IMR-90 (cell line): ENCODE measurements around the gene ZNF407. TPM values are rescaled to one million over a fixed set of nuclear protein-coding genes. Genes with fewer than 3 reads are reported as not detected.

Experiments
- ATAC-seq: fragments of 200-7000 bp; cut with Tn5 transposase; 2 replicates; pipeline ENCODE4 v1.9.1; 2020; ENCODE audit warnings: low read depth, mild to moderate bottlenecking, moderate library complexity
- BruUV-seq: library from RNA; stranded (reverse); fragments of 400-500 nt; replicated peaks from 2 replicates; lab custom pipeline; 2021; lab: Mats Ljungman, UMichigan
- CTCF ChIA-PET: fragments of 300-600 bp; formaldehyde crosslinking; extraction: SDS; loops from one replicate; lab custom pipeline; 2021; ENCODE audit warnings: antibody characterized with exemption; lab: Yijun Ruan, JAX
- POLR2A ChIA-PET: fragments of 300-600 bp; sonication (Branson Sonifier 250); formaldehyde crosslinking; loops from one replicate; lab custom pipeline; 2022; ENCODE audit warnings: antibody characterized with exemption; ENCODE audit not compliant: unreplicated experiment; lab: Charles Lee
- DNase-seq: peaks from one replicate; pipeline ENCODE4 v3.0.0; 2013
- H2AFZ ChIP-seq: replicated peaks from 2 replicates; pipeline ENCODE3; 2013; ENCODE audit warnings: low read length, mild to moderate bottlenecking; ENCODE audit not compliant: poor library complexity
- H2AK5ac ChIP-seq: 2 replicates; pipeline ENCODE4 v1.6.1; 2013; ENCODE audit warnings: low read depth, low read length, inconsistent platforms
- H2AK9ac ChIP-seq: replicated peaks from 2 replicates; pipeline ENCODE3; 2013; ENCODE audit warnings: mild to moderate bottlenecking, low read depth, low read length, moderate library complexity; ENCODE audit not compliant: poor library complexity
- H2BK120ac ChIP-seq: 2 replicates; pipeline ENCODE4 v1.6.1; 2013; ENCODE audit warnings: low read depth, low read length, inconsistent platforms
- H2BK15ac ChIP-seq: 3 replicates; pipeline ENCODE4 v1.6.1; 2013; ENCODE audit warnings: low read depth, low read length, inconsistent platforms
- H2BK20ac ChIP-seq: 2 replicates; pipeline ENCODE4 v1.6.1; 2013; ENCODE audit warnings: low read depth, mild to moderate bottlenecking, inconsistent platforms, low read length, moderate library complexity
- H2BK5ac ChIP-seq: 2 replicates; pipeline ENCODE4 v1.6.1; 2013; ENCODE audit warnings: mild to moderate bottlenecking, low read depth, low read length, inconsistent platforms; ENCODE audit not compliant: poor library complexity, severe bottlenecking
- H3K14ac ChIP-seq: replicated peaks from 2 replicates; pipeline ENCODE4 v1.6.1; 2013; ENCODE audit warnings: low read depth, low read length, inconsistent platforms
- H3K18ac ChIP-seq: 2 replicates; pipeline ENCODE4 v1.6.1; 2013; ENCODE audit warnings: low read depth, low read length, control low read depth
- H3K23ac ChIP-seq: 2 replicates; pipeline ENCODE4 v1.6.1; 2013; ENCODE audit warnings: low read depth, low read length, inconsistent platforms
- H3K27ac ChIP-seq: 2 replicates; pipeline ENCODE4 v1.5.1; 2013; ENCODE audit warnings: mild to moderate bottlenecking, control low read depth, low read length; ENCODE audit not compliant: insufficient read depth
- H3K27me3 ChIP-seq: 2 replicates; pipeline ENCODE4 v1.6.1; 2013; ENCODE audit warnings: low read length; ENCODE audit not compliant: control insufficient read depth, insufficient read depth
- H3K36me3 ChIP-seq: 2 replicates; pipeline ENCODE4 v1.6.1; 2013; ENCODE audit warnings: low read length, mixed read lengths; ENCODE audit not compliant: control insufficient read depth, insufficient read depth
- H3K4ac ChIP-seq: 2 replicates; pipeline ENCODE4 v1.6.1; 2013; ENCODE audit warnings: low read depth, low read length, inconsistent platforms
- H3K4me1 ChIP-seq: 2 replicates; pipeline ENCODE4 v1.6.1; 2013; ENCODE audit warnings: low read length, mixed read lengths; ENCODE audit not compliant: control insufficient read depth, insufficient read depth
- H3K4me2 ChIP-seq: 2 replicates; pipeline ENCODE4 v1.6.1; 2013; ENCODE audit warnings: low read depth, mild to moderate bottlenecking, control low read depth, low read length, moderate library complexity
- H3K4me3 ChIP-seq: 2 replicates; pipeline ENCODE4 v1.5.1; 2013; ENCODE audit warnings: low read depth, mild to moderate bottlenecking, control low read depth, low read length, moderate library complexity; ENCODE audit not compliant: insufficient read depth
- H3K56ac ChIP-seq: 2 replicates; pipeline ENCODE4 v1.6.1; 2013; ENCODE audit warnings: low read length, inconsistent platforms; ENCODE audit not compliant: insufficient read depth; ENCODE audit errors: extremely low read depth
- H3K79me1 ChIP-seq, 2 experiments: 2 replicates each; pipeline ENCODE4 v1.6.1; 2013; ENCODE audit warnings: low read length in 2 of 2, inconsistent platforms in 1 of 2, low read depth in 1 of 2
- H3K9ac ChIP-seq: 2 replicates; pipeline ENCODE4 v1.6.1; 2013; ENCODE audit warnings: low read depth, low read length, control low read depth
- H3K9me1 ChIP-seq: 2 replicates; pipeline ENCODE4 v1.6.1; 2013; ENCODE audit warnings: low read length, inconsistent platforms; ENCODE audit not compliant: insufficient read depth
- H3K9me3 ChIP-seq: 2 replicates; pipeline ENCODE4 v1.6.1; 2013; ENCODE audit warnings: low read length; ENCODE audit not compliant: control insufficient read depth, insufficient read depth
- H4K20me1 ChIP-seq: 2 replicates; pipeline ENCODE4 v1.6.1; 2013; ENCODE audit warnings: low read length, inconsistent platforms; ENCODE audit not compliant: insufficient read depth
- H4K5ac ChIP-seq: 2 replicates; pipeline ENCODE4 v1.6.1; 2013; ENCODE audit warnings: mild to moderate bottlenecking, low read depth, low read length, control low read depth
- H4K8ac ChIP-seq, 2 experiments: 2 replicates each; pipeline ENCODE4 v1.6.1; 2013; ENCODE audit warnings: low read depth in 2 of 2, low read length in 2 of 2, control low read depth in 1 of 2, inconsistent platforms in 1 of 2
- H4K91ac ChIP-seq: 2 replicates; pipeline ENCODE4 v1.6.1; 2013; ENCODE audit warnings: low read depth, low read length, inconsistent platforms; ENCODE audit not compliant: insufficient read depth
- BHLHE40 ChIP-seq: fragments of 150-350 bp; IDR thresholded peaks from 2 replicates; pipeline ENCODE4 v1.6.1; 2016; ENCODE audit warnings: mild to moderate bottlenecking, low read depth, low read length
- CEBPB ChIP-seq: IDR thresholded peaks from 2 replicates; pipeline ENCODE4 v1.6.1; 2012; ENCODE audit warnings: low read depth, low read length, improper control_type of control experiment
- CHD1 ChIP-seq: IDR thresholded peaks from 2 replicates; pipeline ENCODE4 v1.6.1; 2012; ENCODE audit warnings: low read depth, low read length, improper control_type of control experiment
- ELK1 ChIP-seq: fragments of 150-350 bp; IDR thresholded peaks from 2 replicates; pipeline ENCODE4 v1.6.1; 2016; ENCODE audit warnings: low read depth, mild to moderate bottlenecking, low read length, moderate library complexity, borderline replicate concordance
- FOS ChIP-seq: fragments of 150-350 bp; IDR thresholded peaks from 2 replicates; pipeline ENCODE4 v1.6.1; 2016; ENCODE audit warnings: low read depth, low read length
- MAFK ChIP-seq: IDR thresholded peaks from 2 replicates; pipeline ENCODE4 v1.6.1; 2012; ENCODE audit warnings: low read depth, low read length, improper control_type of control experiment
- MXI1 ChIP-seq: IDR thresholded peaks from 2 replicates; pipeline ENCODE4 v1.6.1; 2012; ENCODE audit warnings: low read depth, mild to moderate bottlenecking, low read length, moderate library complexity, borderline replicate concordance
- POLR2A ChIP-seq: IDR thresholded peaks from 2 replicates; pipeline ENCODE4 v1.6.1; 2012; ENCODE audit warnings: mild to moderate bottlenecking, low read depth, low read length
- RAD21 ChIP-seq: IDR thresholded peaks from 2 replicates; pipeline ENCODE4 v1.6.1; 2012; ENCODE audit warnings: low read length, improper control_type of control experiment
- RCOR1 ChIP-seq: IDR thresholded peaks from 2 replicates; pipeline ENCODE4 v1.6.1; 2012; ENCODE audit warnings: mild to moderate bottlenecking, low read length, improper control_type of control experiment; ENCODE audit not compliant: insufficient replicate concordance
- SMC3 ChIP-seq: fragments of 150-350 bp; IDR thresholded peaks from 2 replicates; pipeline ENCODE4 v1.6.1; 2016; ENCODE audit warnings: low read depth, mild to moderate bottlenecking, antibody characterized with exemption, low read length, moderate library complexity
- whole genome bisulfite sequencing, 2 experiments: methylation state at CpG; one replicate each; pipeline versions ENCODE4 v1.1.5 to v1.1.7; 2013; ENCODE audit warnings: missing lambda C conversion rate in 2 of 2; ENCODE audit not compliant: insufficient read length in 1 of 2; ENCODE audit errors: extremely low coverage in 2 of 2; 5-methylcytosine and 5-hydroxymethylcytosine counted together
- dilution Hi-C: fragments of 300-500 bp; cut with HindIII; formaldehyde crosslinking; loops from one replicate; pipeline ENCODE4 v1.14.3; 2018; ENCODE audit warnings: low sequenced_read_pairs; ENCODE audit not compliant: unreplicated experiment
- in situ Hi-C: fragments of 300-500 bp; cut with MboI; formaldehyde crosslinking; loops from 3 replicates; pipeline ENCODE4 v1.14.3; 2019; ENCODE audit warnings: low sequenced_read_pairs, inconsistent platforms, mixed read lengths
- intact Hi-C: fragments of 100-400 bp; cut with micrococcal nuclease; formaldehyde crosslinking; loops from 2 replicates; pipeline ENCODE4 v1.10.0; 2022
- polyA plus RNA-seq, 3 experiments: library from polyadenylated mRNA; depleted of rRNA; stranded (reverse); fragments of >200 nt; gene quantifications; 2 replicates each; pipeline ENCODE4 v1.2.3, GENCODE V29; 2012; ENCODE audit warnings: low replicate concordance in 1 of 3
- total RNA-seq: library from RNA; depleted of rRNA; stranded (reverse); fragments of >200 nt; gene quantifications from 2 replicates; pipeline ENCODE4 v1.2.3, GENCODE V29; 2012
- TF ChIP-seq, protein P1 (sequence below): conservative IDR thresholded peaks from 2 replicates; pipeline ENCODE4 v1.5.1; 2012; ENCODE audit warnings: mild to moderate bottlenecking, low read depth, low read length, improper control_type of control experiment

The ZNF407 gene
- total and polyA plus RNA-seq, 2 of the 4 experiments (the other 2 are of a cell fraction) = 3.1 to 20.1 TPM

GRCh38 chr18:74692367-74693013 lies 94.8 kb downstream of the ZNF407 start:
- Histone ChIP-seq H3K27me3 (no peaks in the 10 kb centered on the region), H3K9me3 (no peaks in the 10 kb centered on the region), H2BK15ac (no peak overlapping the region), H3K9me1 (0 out of 2 replicates have a peak, but pooled peaks cover 5% of the 10 kb centered on the region), H2AFZ (no peak overlapping the region), H2BK120ac (no peak overlapping the region), H4K5ac (no peak overlapping the region), H3K36me3 (no peaks in the 10 kb centered on the region), H3K18ac (no peak overlapping the region), H3K4me2 (no peak overlapping the region), H3K56ac (no peak overlapping the region), H2BK5ac (no peak overlapping the region), H3K4ac (no peak overlapping the region), H4K20me1 (no peaks in the 10 kb centered on the region), H3K4me1 (peaks cover 2% of the 10 kb centered on the region; the same call in 1 of the 2 replicates), H3K4me3 (no peak overlapping the region), H3K79me1 (peaks cover 0 to 19% of the 10 kb centered on the region in 2 experiments; a peak in 2 of 4 replicates), H4K8ac (no peak overlapping the region), H3K27ac (no peak overlapping the region), H2AK9ac (no peak overlapping the region), H3K9ac (no peak overlapping the region), H4K91ac (no peak overlapping the region), H3K23ac (no peak overlapping the region), H2AK5ac (no peak overlapping the region), H2BK20ac (no peak overlapping the region), H3K14ac (no peak overlapping the region)
- DNase-seq (no peak), ATAC-seq (no peak)
- in situ Hi-C loops = no loop called here
- intact Hi-C loops = no loop called here
- WGBS, 2 experiments = no CpG with 5 or more reads among the region's 9 CpGs
- CTCF ChIA-PET = interaction anchor here (1.0 to 1.2 kb wide), 2 partner anchors 9 kb away, joined by 3 to 4 read pairs; no protein-coding TSS in a partner anchor
- no peak for TF ChIP-seq RCOR1
- TF ChIP-seq FOS = no peak
- no peak for TF ChIP-seq BHLHE40
- TF ChIP-seq, protein P1, sequence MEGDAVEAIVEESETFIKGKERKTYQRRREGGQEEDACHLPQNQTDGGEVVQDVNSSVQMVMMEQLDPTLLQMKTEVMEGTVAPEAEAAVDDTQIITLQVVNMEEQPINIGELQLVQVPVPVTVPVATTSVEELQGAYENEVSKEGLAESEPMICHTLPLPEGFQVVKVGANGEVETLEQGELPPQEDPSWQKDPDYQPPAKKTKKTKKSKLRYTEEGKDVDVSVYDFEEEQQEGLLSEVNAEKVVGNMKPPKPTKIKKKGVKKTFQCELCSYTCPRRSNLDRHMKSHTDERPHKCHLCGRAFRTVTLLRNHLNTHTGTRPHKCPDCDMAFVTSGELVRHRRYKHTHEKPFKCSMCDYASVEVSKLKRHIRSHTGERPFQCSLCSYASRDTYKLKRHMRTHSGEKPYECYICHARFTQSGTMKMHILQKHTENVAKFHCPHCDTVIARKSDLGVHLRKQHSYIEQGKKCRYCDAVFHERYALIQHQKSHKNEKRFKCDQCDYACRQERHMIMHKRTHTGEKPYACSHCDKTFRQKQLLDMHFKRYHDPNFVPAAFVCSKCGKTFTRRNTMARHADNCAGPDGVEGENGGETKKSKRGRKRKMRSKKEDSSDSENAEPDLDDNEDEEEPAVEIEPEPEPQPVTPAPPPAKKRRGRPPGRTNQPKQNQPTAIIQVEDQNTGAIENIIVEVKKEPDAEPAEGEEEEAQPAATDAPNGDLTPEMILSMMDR = no peak
- TF ChIP-seq MAFK = no peak
- no peak for TF ChIP-seq CEBPB
- no peak for TF ChIP-seq ELK1
- TF ChIP-seq RAD21 = no peak
- no peak for TF ChIP-seq MXI1
- TF ChIP-seq POLR2A = no peak
- no peak for TF ChIP-seq SMC3
- no peak for TF ChIP-seq CHD1
- dilution Hi-C loops = no loop called here
- BruUV-seq = no TSS peak
- POLR2A ChIA-PET = no interaction called here
